Astrocyte (in vitro differentiated cells and primary cell): ENCODE results near the gene KCTD21. TPM values are rescaled to one million over a fixed set of nuclear protein-coding genes. Genes with fewer than 3 reads are reported as not detected.
"Not testable (repeated sequence)": the region's sequence is repeated elsewhere in the genome, so short reads cannot be mapped to it uniquely, and the experiment has no call there.

Source experiments
- DNase-seq: peaks from one replicate; pipeline ENCODE4 v3.0.0-alpha.2; 2010; ENCODE audit warnings: low read depth
- FAIRE-seq: peaks from 2 replicates; lab custom pipeline; 2011; peaks lifted over from hg19 to GRCh38; lab: Jason Lieb, UNC
- H2AFZ ChIP-seq: 2 replicates; pipeline ENCODE4 v1.6.0; 2012; ENCODE audit warnings: low read depth, low read length, inconsistent platforms
- H3K27ac ChIP-seq: 2 replicates; pipeline ENCODE4 v1.5.1; 2011; ENCODE audit warnings: low read depth, low read length, inconsistent platforms
- H3K27me3 ChIP-seq: 2 replicates; pipeline ENCODE4 v1.6.0; 2011; ENCODE audit warnings: low read length, inconsistent platforms; ENCODE audit not compliant: insufficient read depth
- H3K36me3 ChIP-seq: 2 replicates; pipeline ENCODE4 v1.5.1; 2011; ENCODE audit warnings: low read length, inconsistent platforms; ENCODE audit not compliant: insufficient read depth
- H3K4me1 ChIP-seq: 2 replicates; pipeline ENCODE4 v1.5.1; 2011; ENCODE audit warnings: low read length, inconsistent platforms; ENCODE audit not compliant: insufficient read depth
- H3K4me2 ChIP-seq: 2 replicates; pipeline ENCODE4 v1.6.0; 2012; ENCODE audit warnings: low read length, inconsistent platforms
- H3K4me3 ChIP-seq: 2 replicates; pipeline ENCODE4 v1.5.1; 2011; ENCODE audit warnings: low read depth, mild to moderate bottlenecking, low read length, inconsistent platforms; ENCODE audit not compliant: insufficient read depth
- H3K79me2 ChIP-seq: 2 replicates; pipeline ENCODE4 v1.6.0; 2012; ENCODE audit warnings: mild to moderate bottlenecking, low read length, inconsistent platforms; ENCODE audit not compliant: insufficient read depth
- H3K9ac ChIP-seq: 2 replicates; pipeline ENCODE4 v1.6.0; 2012; ENCODE audit warnings: mild to moderate bottlenecking, low read length, inconsistent platforms
- H3K9me3 ChIP-seq: 2 replicates; pipeline ENCODE4 v1.5.1; 2012; ENCODE audit warnings: low read depth, mild to moderate bottlenecking, low read length, inconsistent platforms; ENCODE audit not compliant: insufficient read depth
- H4K20me1 ChIP-seq: 2 replicates; pipeline ENCODE4 v1.6.0; 2012; ENCODE audit warnings: low read length, inconsistent platforms; ENCODE audit not compliant: insufficient read depth
- H3K27ac Mint-ChIP-seq: one replicate; pipeline ENCODE4 v1.8.0; 2021; ENCODE audit warnings: mild to moderate bottlenecking, mixed read lengths; ENCODE audit not compliant: unreplicated experiment
- H3K27me3 Mint-ChIP-seq: one replicate; pipeline ENCODE4 v1.8.0; 2021; ENCODE audit warnings: low read depth, mixed read lengths; ENCODE audit not compliant: unreplicated experiment
- H3K36me3 Mint-ChIP-seq: one replicate; pipeline ENCODE4 v1.8.0; 2021; ENCODE audit warnings: low read depth, mixed read lengths; ENCODE audit not compliant: unreplicated experiment
- H3K4me1 Mint-ChIP-seq: one replicate; pipeline ENCODE4 v1.8.0; 2021; ENCODE audit warnings: low read depth, mixed read lengths; ENCODE audit not compliant: unreplicated experiment
- H3K4me3 Mint-ChIP-seq: one replicate; pipeline ENCODE4 v1.8.0; 2021; ENCODE audit warnings: mild to moderate bottlenecking, moderate library complexity, mixed read lengths; ENCODE audit not compliant: unreplicated experiment
- H3K9me3 Mint-ChIP-seq: one replicate; pipeline ENCODE4 v1.8.0; 2021; ENCODE audit warnings: mild to moderate bottlenecking, mixed read lengths; ENCODE audit not compliant: unreplicated experiment
- EZH2 ChIP-seq: IDR thresholded peaks from 2 replicates; pipeline ENCODE4 v1.6.1; 2012; ENCODE audit warnings: mild to moderate bottlenecking, low read length, inconsistent platforms; ENCODE audit not compliant: insufficient read depth
- total RNA-seq: library from RNA; stranded (reverse); gene quantifications from 2 replicates; pipeline ENCODE4 v1.2.1, GENCODE V29; 2021
- TF ChIP-seq, protein P1 (sequence below): IDR thresholded peaks from 2 replicates; pipeline ENCODE4 v1.5.1; 2011; ENCODE audit warnings: low read depth, mild to moderate bottlenecking, inconsistent platforms, low read length, moderate library complexity; ENCODE audit not compliant: insufficient read depth

Gene KCTD21
- total RNA-seq, 1 donor from 2014 or later, result 14.0 TPM

DNA sequence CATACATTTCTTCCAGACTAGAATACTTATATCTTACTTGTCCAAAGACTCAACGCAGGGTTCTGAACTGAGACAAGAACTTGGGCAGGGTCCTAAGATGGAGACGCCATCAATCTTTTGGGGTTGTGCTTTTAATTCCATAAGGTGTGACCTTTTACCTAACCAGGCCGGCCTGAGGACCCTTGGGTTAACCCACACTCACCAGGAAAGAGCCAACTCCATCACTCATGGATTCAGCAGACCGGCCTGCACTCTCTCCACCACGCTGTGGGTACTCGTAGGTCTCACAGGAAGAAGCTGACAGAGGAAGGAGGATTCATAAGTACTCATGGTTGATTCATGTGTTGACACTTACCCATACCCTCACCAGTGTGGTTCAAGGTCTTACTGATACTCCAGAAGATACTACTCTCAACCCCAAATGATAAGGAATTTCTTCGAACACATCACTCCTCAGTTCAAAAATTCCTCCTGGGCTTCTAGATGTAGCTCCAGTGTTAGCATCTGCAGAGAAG lies 36.5 kb upstream of the KCTD21 start:
- no peak overlapping the region for H3K27ac Mint-ChIP-seq
- FAIRE-seq, result no peak
- no peak overlapping the region for H3K4me2 ChIP-seq
- H3K4me1 Mint-ChIP-seq, result no peaks in the 10 kb centered on the region
- peaks cover 21% of the 10 kb centered on the region for H3K36me3 Mint-ChIP-seq
- no peaks in the 10 kb centered on the region for H3K27me3 ChIP-seq
- no peaks in the 10 kb centered on the region for H3K9me3 ChIP-seq
- no peaks in the 10 kb centered on the region for H3K79me2 ChIP-seq
- no peak overlapping the region for H3K4me3 ChIP-seq
- no peak overlapping the region for H3K4me3 Mint-ChIP-seq
- H3K9me3 Mint-ChIP-seq, result no peaks in the 10 kb centered on the region
- no peaks in the 10 kb centered on the region for H3K27me3 Mint-ChIP-seq
- peaks cover 8% of the 10 kb centered on the region for H4K20me1 ChIP-seq
- H2AFZ ChIP-seq, result no peak overlapping the region
- H3K9ac ChIP-seq, result no peak overlapping the region
- H3K4me1 ChIP-seq, result no peaks in the 10 kb centered on the region
- no peak for DNase-seq
- TF ChIP-seq, protein P1, sequence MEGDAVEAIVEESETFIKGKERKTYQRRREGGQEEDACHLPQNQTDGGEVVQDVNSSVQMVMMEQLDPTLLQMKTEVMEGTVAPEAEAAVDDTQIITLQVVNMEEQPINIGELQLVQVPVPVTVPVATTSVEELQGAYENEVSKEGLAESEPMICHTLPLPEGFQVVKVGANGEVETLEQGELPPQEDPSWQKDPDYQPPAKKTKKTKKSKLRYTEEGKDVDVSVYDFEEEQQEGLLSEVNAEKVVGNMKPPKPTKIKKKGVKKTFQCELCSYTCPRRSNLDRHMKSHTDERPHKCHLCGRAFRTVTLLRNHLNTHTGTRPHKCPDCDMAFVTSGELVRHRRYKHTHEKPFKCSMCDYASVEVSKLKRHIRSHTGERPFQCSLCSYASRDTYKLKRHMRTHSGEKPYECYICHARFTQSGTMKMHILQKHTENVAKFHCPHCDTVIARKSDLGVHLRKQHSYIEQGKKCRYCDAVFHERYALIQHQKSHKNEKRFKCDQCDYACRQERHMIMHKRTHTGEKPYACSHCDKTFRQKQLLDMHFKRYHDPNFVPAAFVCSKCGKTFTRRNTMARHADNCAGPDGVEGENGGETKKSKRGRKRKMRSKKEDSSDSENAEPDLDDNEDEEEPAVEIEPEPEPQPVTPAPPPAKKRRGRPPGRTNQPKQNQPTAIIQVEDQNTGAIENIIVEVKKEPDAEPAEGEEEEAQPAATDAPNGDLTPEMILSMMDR, result no peak
- TF ChIP-seq EZH2, result no peak
- no peak overlapping the region for H3K27ac ChIP-seq
- peaks cover 8% of the 10 kb centered on the region for H3K36me3 ChIP-seq

- FAIRE-seq (no peak), DNase-seq (no peak)
- Histone ChIP-seq H3K4me3 (no peak overlapping the region), H3K27me3 (no peaks in the 10 kb centered on the region), H3K9me3 (no peaks in the 10 kb centered on the region), H3K4me2 (no peak overlapping the region), H4K20me1 (peaks cover 8% of the 10 kb centered on the region), H2AFZ (no peak overlapping the region), H3K27ac (no peak overlapping the region), H3K4me1 (no peaks in the 10 kb centered on the region), H3K36me3 (peaks cover 8% of the 10 kb centered on the region), H3K9ac (no peak overlapping the region), H3K79me2 (no peaks in the 10 kb centered on the region)
- no peak overlapping the region for H3K4me3 Mint-ChIP-seq
- no peaks in the 10 kb centered on the region for H3K27me3 Mint-ChIP-seq
- no peaks in the 10 kb centered on the region for H3K9me3 Mint-ChIP-seq
- TF ChIP-seq, protein P1, result no peak
- TF ChIP-seq EZH2, result no peak
- H3K36me3 Mint-ChIP-seq, result peaks cover 22% of the 10 kb centered on the region
- H3K27ac Mint-ChIP-seq, result no peak overlapping the region
- H3K4me1 Mint-ChIP-seq, result no peaks in the 10 kb centered on the region
Observed at GRCh38 chr11:78224506-78224905, 36.1 kb upstream of the KCTD21 start.

DNA sequence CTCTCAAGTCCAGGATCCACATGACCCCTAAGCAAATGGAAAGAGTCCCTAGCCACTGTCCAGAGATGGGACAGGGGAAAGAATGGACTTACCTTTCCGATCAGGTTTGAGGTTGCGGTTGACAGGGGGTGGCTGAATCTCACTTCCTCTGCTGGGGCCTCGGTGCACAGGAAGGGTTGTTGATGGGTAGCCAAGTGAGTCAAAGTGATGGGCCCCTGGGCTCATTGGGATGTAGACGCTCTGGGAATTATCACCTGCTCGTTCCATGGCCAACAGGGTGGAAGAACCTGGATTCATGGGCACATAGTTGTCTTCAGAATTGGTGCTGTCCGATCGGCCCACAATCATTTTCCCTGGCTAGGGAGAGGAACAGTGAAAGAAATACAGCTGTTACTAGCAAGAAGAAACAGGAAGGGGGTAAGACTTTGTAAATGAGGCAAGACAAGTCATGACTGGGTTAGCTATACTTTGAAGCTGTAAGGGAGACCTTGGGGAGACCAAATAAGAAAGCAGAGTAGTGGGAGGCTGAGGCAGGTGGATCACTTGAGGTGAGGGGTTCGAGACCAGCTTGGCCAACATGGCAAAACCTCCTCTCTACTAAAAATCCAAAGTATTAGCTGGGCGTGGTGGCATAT lies 35.0 kb upstream of the KCTD21 start:
- no peak for DNase-seq
- H3K4me3 ChIP-seq, result no peak overlapping the region

DNA sequence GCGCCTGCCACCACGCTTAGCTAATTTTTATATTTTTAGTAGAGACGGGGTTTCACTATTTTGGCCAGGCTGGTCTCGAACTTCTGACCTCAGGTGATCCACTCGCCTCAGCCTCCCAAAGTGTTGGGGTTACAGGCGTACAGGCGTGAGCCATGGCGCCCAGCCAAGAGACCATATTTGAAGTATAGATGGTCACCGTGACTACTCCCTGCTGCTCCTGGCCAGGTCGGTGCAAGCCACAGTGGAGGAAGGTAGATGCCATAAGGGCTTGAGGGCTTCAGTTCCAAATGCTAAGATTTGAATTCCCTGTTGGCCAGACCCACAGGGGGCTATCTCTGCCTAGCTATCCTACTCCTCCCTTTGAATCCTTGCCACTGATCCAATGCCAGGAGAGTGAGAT lies 34.3 kb upstream of the KCTD21 start:
- not testable (repeated sequence) for FAIRE-seq, H3K27ac ChIP-seq
- H3K36me3 Mint-ChIP-seq, result peaks cover 27% of the 10 kb centered on the region

More for the DNA sequence above, 35.0 kb upstream of the KCTD21 start:
- Mint-ChIP-seq H3K4me3 (no peak overlapping the region), H3K4me1 (no peaks in the 10 kb centered on the region), H3K9me3 (no peaks in the 10 kb centered on the region), H3K27ac (no peak overlapping the region), H3K36me3 (peaks cover 26% of the 10 kb centered on the region), H3K27me3 (no peaks in the 10 kb centered on the region)
- Histone ChIP-seq H3K27ac (no peak overlapping the region), H3K27me3 (no peaks in the 10 kb centered on the region), H3K79me2 (no peaks in the 10 kb centered on the region), H3K4me1 (no peaks in the 10 kb centered on the region), H3K9me3 (no peaks in the 10 kb centered on the region), H4K20me1 (peaks cover 4% of the 10 kb centered on the region), H3K36me3 (peaks cover 8% of the 10 kb centered on the region), H3K9ac (no peak overlapping the region), H3K4me2 (no peak overlapping the region), H2AFZ (no peak overlapping the region)
- no peak for FAIRE-seq
- TF ChIP-seq, protein P1, result no peak
- no peak for TF ChIP-seq EZH2

More for the DNA sequence above, 34.3 kb upstream of the KCTD21 start:
- not testable (repeated sequence) for H3K4me3 Mint-ChIP-seq, H3K4me1 ChIP-seq, H3K9me3 ChIP-seq, H3K9me3 Mint-ChIP-seq, H3K36me3 ChIP-seq, H2AFZ ChIP-seq, H3K27me3 ChIP-seq, H3K79me2 ChIP-seq, H3K9ac ChIP-seq, H3K27ac Mint-ChIP-seq, H3K27me3 Mint-ChIP-seq, DNase-seq, H3K4me3 ChIP-seq, H3K4me2 ChIP-seq, H4K20me1 ChIP-seq, H3K4me1 Mint-ChIP-seq
